ENCODE measurements around the gene SAMD8.

Gene SAMD8

GRCh38 chr10:75229971-75230370, 118.5 kb downstream of the SAMD8 start:
- no peak for DNase-seq

DNA sequence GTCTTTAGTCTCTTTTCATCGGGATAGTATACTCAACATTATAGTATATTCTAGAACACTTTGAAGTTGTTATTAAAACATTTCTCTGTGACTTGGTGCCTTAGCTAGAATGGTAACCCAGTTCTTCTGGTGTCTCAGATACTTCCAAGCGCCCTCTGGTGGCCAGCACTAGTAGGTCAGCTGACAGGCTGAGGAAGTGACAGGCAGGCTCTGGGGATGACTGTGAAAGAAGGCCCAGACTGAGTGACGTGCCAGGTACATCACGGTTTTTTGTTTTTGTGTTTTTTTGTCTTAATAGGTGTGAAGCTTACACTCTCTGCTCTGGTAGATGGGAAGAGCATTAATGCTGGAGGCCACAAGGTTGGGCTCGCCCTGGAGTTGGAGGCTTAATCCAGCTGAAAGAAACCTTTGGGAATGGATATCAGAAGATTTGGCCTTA, 119.2 kb downstream of the SAMD8 start:
- DNase-seq: peak; percentile 89

All from stimulated activated naive CD4-positive, alpha-beta T cell treated with Interleukin-2 at 50 U/mL for 16 hours (primary cell).